GM19193 (cell line): ENCODE results near the gene CROCC2.

ENCODE experiments used
- POLR2A ChIP-seq: IDR thresholded peaks from 4 replicates; pipeline ENCODE4 v1.6.1; 2011; ENCODE audit not compliant: insufficient read depth, insufficient read length; ENCODE audit errors: extremely low read depth

Gene CROCC2

GRCh38 chr2:241029599-241030332 is 123.6 kb downstream of the CROCC2 start:
- no peak for TF ChIP-seq POLR2A

DNA sequence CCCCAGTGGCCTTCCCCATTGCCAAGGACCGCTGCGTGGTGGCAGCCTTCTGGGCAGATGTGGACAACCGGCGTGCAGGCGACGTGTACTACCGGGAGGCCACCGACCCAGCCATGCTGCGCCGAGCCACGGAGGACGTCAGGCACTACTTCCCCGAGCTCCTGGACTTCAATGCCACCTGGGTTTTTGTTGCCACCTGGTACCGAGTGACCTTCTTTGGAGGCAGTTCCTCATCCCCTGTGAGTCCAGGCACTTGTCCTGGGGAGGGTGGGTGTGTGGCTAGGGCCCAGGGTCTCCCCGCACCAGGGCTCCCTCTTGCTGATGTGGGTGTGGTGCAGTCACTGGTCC is 124.2 kb downstream of the CROCC2 start:
- TF ChIP-seq POLR2A = no peak

GRCh38 chr2:241030883-241031282 is 124.7 kb downstream of the CROCC2 start:
- no peak for TF ChIP-seq POLR2A

GRCh38 chr2:241031436-241032165 is 125.5 kb downstream of the CROCC2 start:
- TF ChIP-seq POLR2A = no peak

GRCh38 chr2:241033336-241033987 is 127.3 kb downstream of the CROCC2 start:
- no peak for TF ChIP-seq POLR2A

DNA sequence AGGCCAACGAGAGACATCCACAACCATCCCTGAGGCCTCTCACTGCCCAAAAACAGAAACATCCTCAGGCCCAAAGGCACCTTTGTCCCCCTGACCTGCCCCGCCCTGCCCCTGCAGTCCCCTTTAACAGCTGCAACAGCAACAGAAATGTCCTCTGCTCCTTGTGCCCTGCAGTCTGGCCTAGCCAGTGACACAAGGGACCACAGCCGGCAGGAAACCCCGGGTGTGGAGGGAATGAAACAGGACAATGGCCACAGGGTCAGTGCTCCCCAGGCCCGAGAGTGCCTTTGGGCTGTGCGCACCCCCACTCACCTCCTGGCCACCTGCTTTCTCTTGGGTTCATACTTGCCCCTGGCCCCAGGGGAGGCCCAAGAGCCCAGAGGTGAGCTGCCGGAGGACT is 127.9 kb downstream of the CROCC2 start:
- no peak for TF ChIP-seq POLR2A

DNA sequence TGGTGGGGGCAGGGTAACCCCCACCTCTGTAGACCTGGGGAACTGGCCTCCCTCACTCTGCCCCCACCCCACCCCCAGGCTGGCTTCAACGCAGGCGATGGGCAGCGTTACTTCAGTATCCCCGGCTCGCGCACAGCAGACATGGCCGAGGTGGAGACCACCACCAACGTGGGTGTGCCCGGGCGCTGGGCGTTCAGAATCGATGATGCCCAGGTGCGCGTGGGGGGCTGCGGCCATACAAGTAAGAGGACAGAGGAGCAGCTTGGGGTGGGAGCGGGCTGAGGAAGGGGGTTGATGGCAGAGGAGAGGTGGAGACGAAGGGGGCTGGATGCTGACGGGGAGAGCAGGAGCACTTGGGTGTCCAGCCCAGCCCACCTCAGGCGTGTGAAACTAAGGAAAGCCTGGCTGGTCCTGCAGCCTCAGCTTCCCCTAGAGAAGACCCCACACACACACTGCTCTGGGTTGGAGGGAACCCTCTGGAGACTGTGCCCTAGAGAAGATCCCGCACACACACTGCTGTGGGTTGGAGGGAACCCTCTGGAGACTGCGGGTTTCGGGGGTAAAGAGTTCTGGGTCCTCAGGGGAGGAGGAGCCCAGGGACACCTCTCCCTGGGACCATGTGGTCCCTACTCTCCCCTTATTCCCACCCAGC is 128.5 kb downstream of the CROCC2 start:
- TF ChIP-seq POLR2A = no peak

DNA sequence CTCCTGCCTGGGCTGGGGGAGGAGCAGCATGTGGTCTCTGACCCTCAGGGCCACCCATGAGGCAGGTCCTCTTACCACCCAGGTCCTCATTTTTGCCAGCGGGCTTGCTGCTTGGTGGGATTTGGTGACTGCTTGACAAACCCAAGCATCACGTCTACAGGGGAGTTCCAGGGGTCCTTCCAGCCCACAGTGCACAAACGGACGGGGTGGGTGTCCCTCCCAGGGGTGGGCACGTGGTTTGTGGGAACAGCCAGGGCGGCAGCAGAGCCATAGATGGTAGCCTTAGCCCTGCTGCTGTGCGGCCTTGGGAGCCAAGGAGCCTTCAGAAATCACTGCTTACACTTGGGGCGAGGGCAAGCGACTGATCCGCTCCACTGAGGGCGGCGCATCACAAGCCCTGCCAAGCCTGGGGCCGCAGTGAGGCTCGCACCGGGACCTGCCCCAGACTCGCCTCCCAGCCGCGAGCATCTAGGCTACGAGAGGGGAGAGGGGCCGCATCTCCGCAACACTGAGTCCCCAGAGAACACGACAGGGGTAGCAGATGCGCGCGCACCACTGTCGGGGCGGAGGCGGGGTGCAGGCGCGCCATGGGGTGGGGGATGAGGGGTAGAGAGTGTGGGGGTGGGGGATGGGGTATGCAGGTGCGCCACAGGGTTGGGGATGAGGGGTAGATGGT is 129.1 kb downstream of the CROCC2 start:
- no peak for TF ChIP-seq POLR2A

GRCh38 chr2:241035818-241036396 is 129.8 kb downstream of the CROCC2 start:
- no peak for TF ChIP-seq POLR2A

DNA sequence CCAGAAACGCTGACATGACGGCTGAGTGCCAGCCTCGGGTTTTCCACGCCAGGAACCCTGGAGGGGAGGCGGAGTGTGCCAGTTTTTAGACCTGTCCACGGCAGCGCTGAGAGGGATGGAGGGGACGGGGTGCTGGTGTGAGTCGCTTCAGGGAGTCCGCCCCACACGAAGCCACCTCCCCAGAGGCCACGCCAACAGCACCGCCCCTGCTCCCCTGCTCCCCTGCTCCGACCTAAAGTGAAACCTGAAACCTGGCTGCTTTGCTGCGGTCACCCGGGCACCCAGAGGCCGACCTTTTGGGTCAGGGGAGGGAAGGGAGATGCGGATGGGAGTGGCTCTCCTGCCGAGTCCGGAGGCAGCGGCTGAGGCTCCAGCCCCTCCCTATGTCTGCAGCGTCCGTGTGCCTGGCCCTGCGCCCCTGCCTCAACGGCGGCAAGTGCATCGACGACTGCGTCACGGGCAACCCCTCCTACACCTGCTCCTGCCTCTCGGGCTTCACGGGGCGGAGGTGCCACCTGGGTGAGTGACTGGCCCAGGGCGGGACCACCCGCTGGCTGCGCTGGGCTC is 130.3 kb downstream of the CROCC2 start:
- peak; percentile 12 for TF ChIP-seq POLR2A

DNA sequence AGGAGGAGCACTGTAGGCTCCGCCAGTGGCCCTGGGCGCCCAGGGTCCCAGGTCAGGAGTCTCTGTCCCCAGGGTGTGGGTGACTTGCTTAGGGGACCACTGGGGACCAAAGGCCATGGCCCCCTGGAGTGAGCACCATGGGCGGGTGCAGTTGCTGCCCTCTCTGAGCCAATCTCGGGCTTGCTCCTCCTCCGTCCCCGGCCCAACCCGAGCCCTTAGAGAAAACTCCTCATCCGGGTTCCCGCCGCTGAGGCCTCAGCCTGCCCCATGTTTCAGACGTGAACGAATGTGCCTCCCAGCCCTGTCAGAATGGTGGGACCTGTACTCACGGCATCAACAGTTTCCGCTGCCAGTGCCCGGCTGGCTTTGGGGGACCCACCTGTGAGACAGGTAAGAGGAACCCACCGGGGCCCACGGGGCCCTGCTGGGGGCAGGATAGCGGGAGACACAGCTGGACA is 130.9 kb downstream of the CROCC2 start:
- TF ChIP-seq POLR2A = peak; percentile 6

DNA sequence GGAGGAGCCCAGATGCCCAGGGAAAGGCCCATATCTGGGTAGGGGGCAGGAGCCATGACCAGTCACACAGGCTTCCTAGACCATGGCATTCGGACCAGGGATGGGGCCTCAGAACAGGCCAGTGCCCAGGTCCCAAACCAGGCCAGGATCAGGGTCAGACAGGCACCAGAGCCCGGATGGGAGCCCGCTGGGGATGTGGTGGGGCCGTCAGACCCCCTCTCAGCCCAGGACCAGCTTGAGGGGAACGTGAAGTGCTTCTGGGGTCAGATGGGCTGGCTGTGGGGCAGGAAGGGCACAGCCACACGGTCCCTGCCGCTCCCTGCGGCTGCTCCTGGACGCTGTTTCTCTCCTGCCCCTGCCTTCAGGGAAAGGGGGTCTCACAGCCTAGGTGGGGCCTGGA is 131.4 kb downstream of the CROCC2 start:
- no peak for TF ChIP-seq POLR2A

DNA sequence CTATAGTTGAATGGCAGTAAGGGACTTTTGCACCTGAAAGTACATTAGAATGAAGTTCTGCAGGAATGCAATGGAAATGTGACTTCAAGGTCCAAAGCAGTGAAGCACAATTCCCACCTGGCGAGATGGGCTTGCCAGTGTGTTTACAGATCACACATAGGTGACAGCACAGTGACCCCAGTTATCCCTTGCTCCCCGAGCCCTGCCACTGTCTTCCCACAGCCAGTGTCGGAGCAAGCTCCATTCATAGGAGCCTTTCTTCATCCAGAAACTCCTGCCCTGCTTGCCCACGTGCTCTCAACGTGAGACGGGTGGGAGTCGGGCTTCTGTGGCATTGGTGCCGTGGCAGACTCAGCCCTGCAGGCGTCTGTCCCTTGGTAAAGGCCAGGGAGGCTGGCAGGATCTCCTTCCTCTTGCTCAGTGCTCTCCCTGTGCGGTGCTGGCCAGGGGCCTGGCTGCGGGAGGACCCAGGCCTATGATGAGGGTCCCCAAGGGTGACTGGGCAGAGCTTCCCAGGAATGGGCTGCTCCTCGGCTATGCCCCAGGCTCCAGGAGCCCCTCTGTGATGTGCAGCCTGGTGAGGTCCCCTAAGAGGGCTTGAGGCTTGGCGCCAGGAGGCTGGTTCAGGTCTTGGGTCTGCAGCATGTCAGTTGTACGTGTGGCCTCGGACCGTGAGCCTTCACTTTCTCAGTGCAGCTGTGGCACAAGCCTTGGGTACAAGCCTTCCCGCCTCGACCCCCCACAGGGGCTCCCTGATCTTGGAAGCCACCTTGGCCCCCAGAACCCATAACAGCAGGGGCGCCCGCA is 132.4 kb downstream of the CROCC2 start:
- TF ChIP-seq POLR2A = no peak
